Prostate gland (tissue), 2 donors: ENCODE measurements around the gene CHD5. TPM values are rescaled to one million over a fixed set of nuclear protein-coding genes. Genes with fewer than 3 reads are reported as not detected.

ENCODE experiments used
- DNase-seq: peaks from one replicate; pipeline ENCODE4 v3.0.0-alpha.2; 2019; ENCODE audit warnings: low spot score
- H3K27ac ChIP-seq, 2 donors: fragments of 200-600 bp; sonication (generic); 2 replicates each; pipeline ENCODE4 v1.5.1; 2017 to 2019
- H3K27me3 ChIP-seq: fragments of 200-600 bp; sonication (generic); replicated peaks from 2 replicates; pipeline ENCODE4 v1.5.1; 2019; ENCODE audit not compliant: insufficient read depth
- H3K36me3 ChIP-seq, 2 donors: fragments of 200-600 bp; sonication (generic); 1 replicate in 1 of 2; 2 replicates in 1 of 2; pipeline versions ENCODE4 v1.5.1 to v1.8.1; 2017 to 2019
- H3K4me1 ChIP-seq: fragments of 200-600 bp; sonication (generic); replicated peaks from 2 replicates; pipeline ENCODE4 v1.5.1; 2019
- H3K4me3 ChIP-seq, 2 donors: fragments of 200-600 bp; sonication (generic); 2 replicates each; pipeline ENCODE4 v1.5.1; 2017 to 2019
- H3K9me3 ChIP-seq: fragments of 200-600 bp; sonication (generic); 2 replicates; pipeline ENCODE4 v1.5.1; 2017
- POLR2A ChIP-seq: fragments of 450-650 bp; IDR thresholded peaks from one replicate; pipeline ENCODE4 v1.6.1; 2016; ENCODE audit warnings: antibody characterized with exemption, mild to moderate bottlenecking
- POLR2AphosphoS5 ChIP-seq: sonication (generic); formaldehyde crosslinking; IDR thresholded peaks from one replicate; pipeline ENCODE4 v1.6.1; 2017; ENCODE audit warnings: antibody characterized with exemption
- WGBS: methylation state at CpG from one replicate; pipeline ENCODE4 v1.1.5; 2018; 5-methylcytosine and 5-hydroxymethylcytosine counted together
- intact Hi-C: fragments of 100-400 bp; cut with DNase I; formaldehyde crosslinking; loops from one replicate; pipeline ENCODE4 v1.14.2; 2022
- total RNA-seq, 2 donors: library from RNA; depleted of rRNA; stranded (reverse); fragments of >200 nt; gene quantifications; one replicate each; pipeline ENCODE4 v1.1.0, GENCODE V29; 2016
- TF ChIP-seq, protein P1 (sequence below), 4 experiments: fragments of 200-600 bp in 2 of 4; fragments of 450-650 bp in 2 of 4; sonication (generic) in 2 of 4; IDR thresholded peaks; 1 replicate in 3 of 4; 2 replicates in 1 of 4; pipeline ENCODE4 v1.5.1; 2016 to 2019; ENCODE audit warnings: antibody characterized with exemption in 4 of 4, mild to moderate bottlenecking in 2 of 4, moderate library complexity in 2 of 4

CHD5 gene
- total RNA-seq, 2 donors from 2014 or later, result 4.9 to 17.0 TPM

DNA sequence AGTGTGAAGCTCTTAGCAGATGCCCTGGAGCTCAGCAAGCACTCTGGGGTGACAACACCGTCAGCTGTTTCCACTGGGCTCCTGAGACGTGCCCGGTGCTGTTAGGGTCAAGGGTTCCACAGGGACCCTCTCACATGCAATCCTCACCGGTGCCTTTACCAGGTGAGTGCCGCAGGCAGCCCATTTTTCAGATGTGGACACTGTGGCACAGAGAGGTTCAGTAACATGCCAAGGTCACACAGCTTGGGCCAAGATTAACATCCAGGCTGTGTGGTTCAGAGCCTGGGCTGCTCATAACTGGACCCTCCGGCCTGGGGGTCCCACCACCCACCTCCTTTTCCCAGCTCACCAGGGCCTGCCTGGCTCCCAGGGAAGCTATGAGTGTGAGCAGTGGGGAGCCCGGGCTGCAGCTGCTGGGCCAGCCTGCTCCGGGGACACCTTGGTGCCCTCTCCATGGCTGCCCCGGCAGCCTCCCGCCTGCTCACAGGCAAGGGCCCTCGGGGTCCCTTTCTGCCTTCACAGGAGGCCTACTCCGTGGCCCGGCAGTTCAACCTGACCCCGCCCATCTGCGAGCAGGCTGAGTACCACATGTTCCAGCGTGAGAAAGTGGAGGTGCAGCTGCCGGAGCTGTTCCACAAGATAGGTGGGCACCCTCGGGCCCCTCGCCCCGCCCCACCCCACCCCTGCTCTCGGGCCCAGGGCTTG lies 85.2 kb downstream of the CHD5 start:
- no peaks in the 10 kb centered on the region for H3K9me3 ChIP-seq
- 60% methylated on average over 17 of the region's 21 CpGs for WGBS

GRCh38 chr1:6094246-6094645 lies 85.9 kb downstream of the CHD5 start:
- intact Hi-C loops, result no loop called here
- WGBS, result 93% methylated on average over 19 of the region's 19 CpGs

More for the DNA sequence above, 85.2 kb downstream of the CHD5 start:
- TF ChIP-seq POLR2AphosphoS5 (no peak), POLR2A (no peak)
- TF ChIP-seq, protein P1, sequence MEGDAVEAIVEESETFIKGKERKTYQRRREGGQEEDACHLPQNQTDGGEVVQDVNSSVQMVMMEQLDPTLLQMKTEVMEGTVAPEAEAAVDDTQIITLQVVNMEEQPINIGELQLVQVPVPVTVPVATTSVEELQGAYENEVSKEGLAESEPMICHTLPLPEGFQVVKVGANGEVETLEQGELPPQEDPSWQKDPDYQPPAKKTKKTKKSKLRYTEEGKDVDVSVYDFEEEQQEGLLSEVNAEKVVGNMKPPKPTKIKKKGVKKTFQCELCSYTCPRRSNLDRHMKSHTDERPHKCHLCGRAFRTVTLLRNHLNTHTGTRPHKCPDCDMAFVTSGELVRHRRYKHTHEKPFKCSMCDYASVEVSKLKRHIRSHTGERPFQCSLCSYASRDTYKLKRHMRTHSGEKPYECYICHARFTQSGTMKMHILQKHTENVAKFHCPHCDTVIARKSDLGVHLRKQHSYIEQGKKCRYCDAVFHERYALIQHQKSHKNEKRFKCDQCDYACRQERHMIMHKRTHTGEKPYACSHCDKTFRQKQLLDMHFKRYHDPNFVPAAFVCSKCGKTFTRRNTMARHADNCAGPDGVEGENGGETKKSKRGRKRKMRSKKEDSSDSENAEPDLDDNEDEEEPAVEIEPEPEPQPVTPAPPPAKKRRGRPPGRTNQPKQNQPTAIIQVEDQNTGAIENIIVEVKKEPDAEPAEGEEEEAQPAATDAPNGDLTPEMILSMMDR (IDR thresholded peaks at IDR 0.05), result no peak
- no peaks in the 10 kb centered on the region for H3K36me3 ChIP-seq
- H3K27ac ChIP-seq, result no peak overlapping the region
- peaks cover 4% of the 10 kb centered on the region for H3K4me1 ChIP-seq
- DNase-seq, result no peak
- intact Hi-C loops, result no loop called here
- H3K4me3 ChIP-seq, result no peak overlapping the region
- H3K27me3 ChIP-seq, result no peaks in the 10 kb centered on the region

DNA sequence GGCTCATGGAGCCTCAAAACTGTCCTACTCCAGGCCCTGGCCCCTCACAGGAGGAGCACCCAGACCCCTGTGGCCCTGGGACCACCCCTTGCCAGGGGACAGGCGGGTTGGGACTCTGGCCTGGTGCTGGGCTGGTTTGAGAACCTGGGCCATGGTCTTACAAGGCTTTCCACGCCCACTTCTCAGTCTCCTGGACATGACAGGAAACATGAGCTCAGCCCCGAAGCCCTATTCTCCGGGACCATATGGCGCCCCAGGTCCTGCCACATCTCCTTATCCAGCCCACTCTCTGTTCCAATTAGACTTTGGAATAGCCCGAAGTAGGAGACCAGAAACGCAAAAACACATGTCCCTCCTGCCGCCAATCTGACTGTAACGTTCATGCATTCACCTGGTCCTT lies 86.5 kb downstream of the CHD5 start:
- Histone ChIP-seq H3K27me3 (no peaks in the 10 kb centered on the region), H3K4me3 (no peak overlapping the region), H3K9me3 (no peaks in the 10 kb centered on the region), H3K27ac (no peak overlapping the region), H3K36me3 (no peaks in the 10 kb centered on the region), H3K4me1 (peaks cover 4% of the 10 kb centered on the region)
- 92% methylated on average over 9 of the region's 9 CpGs for WGBS
- intact Hi-C loops, result no loop called here
- no peak for DNase-seq
- TF ChIP-seq, protein P1 (IDR thresholded peaks at IDR 0.05), result no peak
- no peak for TF ChIP-seq POLR2AphosphoS5
- TF ChIP-seq POLR2A, result no peak

More at GRCh38 chr1:6094246-6094645, 85.9 kb downstream of the CHD5 start:
- Histone ChIP-seq H3K4me3 (no peak overlapping the region), H3K27ac (no peak overlapping the region), H3K36me3 (no peaks in the 10 kb centered on the region), H3K9me3 (no peaks in the 10 kb centered on the region), H3K4me1 (peaks cover 4% of the 10 kb centered on the region), H3K27me3 (no peaks in the 10 kb centered on the region)
- no peak for DNase-seq
- TF ChIP-seq, protein P1 (IDR thresholded peaks at IDR 0.05), result no peak
- TF ChIP-seq POLR2AphosphoS5 (no peak), POLR2A (no peak)

DNA sequence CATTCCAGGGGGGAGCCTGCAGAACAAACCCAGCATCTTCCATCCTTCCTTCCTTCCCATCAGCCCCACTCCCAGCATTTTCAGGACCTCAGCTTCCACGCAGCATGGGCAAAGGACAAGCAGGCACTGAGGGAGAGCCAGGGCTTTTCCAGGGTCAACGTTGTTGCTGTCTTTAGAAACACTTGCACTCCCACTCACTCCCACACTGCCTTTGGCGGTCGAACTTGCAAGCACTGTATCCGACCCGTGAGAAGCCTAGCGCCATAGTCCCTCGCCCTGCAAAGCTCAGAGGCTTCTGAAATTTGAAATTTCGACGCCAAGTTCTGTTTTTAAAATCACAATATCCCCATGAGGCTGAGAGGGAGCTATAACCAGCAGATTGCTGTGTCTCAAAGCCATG lies 87.0 kb downstream of the CHD5 start:
- WGBS, result 80% methylated on average over 10 of the region's 10 CpGs

More for the DNA sequence above, 87.0 kb downstream of the CHD5 start:
- DNase-seq, result no peak
- H3K4me1 ChIP-seq, result peaks cover 4% of the 10 kb centered on the region
- intact Hi-C loops, result no loop called here
- no peaks in the 10 kb centered on the region for H3K36me3 ChIP-seq
- H3K27ac ChIP-seq, result no peak overlapping the region
- no peaks in the 10 kb centered on the region for H3K9me3 ChIP-seq
- no peak for TF ChIP-seq POLR2AphosphoS5
- TF ChIP-seq POLR2A, result no peak
- TF ChIP-seq, protein P1 (IDR thresholded peaks at IDR 0.05), result no peak
- no peak overlapping the region for H3K4me3 ChIP-seq
- H3K27me3 ChIP-seq, result no peaks in the 10 kb centered on the region
